Bronchial epithelial cell (primary cell): ENCODE results near the gene TBPL1. TPM values are rescaled to one million over a fixed set of nuclear protein-coding genes. Genes with fewer than 3 reads are reported as not detected.

ENCODE experiments used
- DNase-seq: peaks from one replicate; pipeline ENCODE4 v3.0.0-alpha.2; 2010; ENCODE audit warnings: low read depth
- FAIRE-seq: peaks from 2 replicates; lab custom pipeline; 2011; peaks lifted over from hg19 to GRCh38; lab: Jason Lieb, UNC
- H3K27me3 ChIP-seq: 2 replicates; pipeline ENCODE4 v1.5.1; 2011; ENCODE audit warnings: low read length; ENCODE audit not compliant: control insufficient read depth, insufficient read depth
- H3K36me3 ChIP-seq: 2 replicates; pipeline ENCODE4 v1.5.1; 2011; ENCODE audit warnings: low read length; ENCODE audit not compliant: control insufficient read depth, insufficient read depth
- H3K4me3 ChIP-seq: 2 replicates; pipeline ENCODE4 v1.5.1; 2011; ENCODE audit warnings: mild to moderate bottlenecking, low read depth, low read length, control low read depth
- total RNA-seq: library from RNA; depleted of rRNA; stranded (reverse); fragments of >200 nt; gene quantifications from 2 replicates; pipeline ENCODE4 v1.2.1, GENCODE V29; 2014
- TF ChIP-seq, protein P1 (sequence below): IDR thresholded peaks from 2 replicates; pipeline ENCODE4 v1.5.1; 2011; ENCODE audit warnings: mild to moderate bottlenecking, moderate library complexity, low read length, control low read depth, inconsistent platforms; ENCODE audit not compliant: insufficient read depth, severe bottlenecking

The TBPL1 gene
- total RNA-seq, 1 donor from 2014 or later = 18.4 TPM

DNA sequence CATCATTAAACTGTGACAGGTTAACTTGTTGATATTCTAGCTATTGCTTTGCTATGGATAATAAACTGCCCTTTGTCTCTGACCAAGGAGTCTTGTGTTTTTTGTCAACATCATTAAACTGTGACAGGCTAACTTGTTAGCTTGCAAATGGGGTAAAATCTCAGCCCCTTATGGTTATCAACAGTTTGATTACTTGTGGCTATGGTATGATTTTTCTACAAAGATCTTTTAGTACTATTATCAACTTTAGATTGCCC is 63.5 kb downstream of the TBPL1 start:
- TF ChIP-seq, protein P1, sequence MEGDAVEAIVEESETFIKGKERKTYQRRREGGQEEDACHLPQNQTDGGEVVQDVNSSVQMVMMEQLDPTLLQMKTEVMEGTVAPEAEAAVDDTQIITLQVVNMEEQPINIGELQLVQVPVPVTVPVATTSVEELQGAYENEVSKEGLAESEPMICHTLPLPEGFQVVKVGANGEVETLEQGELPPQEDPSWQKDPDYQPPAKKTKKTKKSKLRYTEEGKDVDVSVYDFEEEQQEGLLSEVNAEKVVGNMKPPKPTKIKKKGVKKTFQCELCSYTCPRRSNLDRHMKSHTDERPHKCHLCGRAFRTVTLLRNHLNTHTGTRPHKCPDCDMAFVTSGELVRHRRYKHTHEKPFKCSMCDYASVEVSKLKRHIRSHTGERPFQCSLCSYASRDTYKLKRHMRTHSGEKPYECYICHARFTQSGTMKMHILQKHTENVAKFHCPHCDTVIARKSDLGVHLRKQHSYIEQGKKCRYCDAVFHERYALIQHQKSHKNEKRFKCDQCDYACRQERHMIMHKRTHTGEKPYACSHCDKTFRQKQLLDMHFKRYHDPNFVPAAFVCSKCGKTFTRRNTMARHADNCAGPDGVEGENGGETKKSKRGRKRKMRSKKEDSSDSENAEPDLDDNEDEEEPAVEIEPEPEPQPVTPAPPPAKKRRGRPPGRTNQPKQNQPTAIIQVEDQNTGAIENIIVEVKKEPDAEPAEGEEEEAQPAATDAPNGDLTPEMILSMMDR = no peak
- H3K4me3 ChIP-seq = no peak overlapping the region
- FAIRE-seq (no peak), DNase-seq (no peak)
- no peaks in the 10 kb centered on the region for H3K36me3 ChIP-seq
- no peaks in the 10 kb centered on the region for H3K27me3 ChIP-seq

DNA sequence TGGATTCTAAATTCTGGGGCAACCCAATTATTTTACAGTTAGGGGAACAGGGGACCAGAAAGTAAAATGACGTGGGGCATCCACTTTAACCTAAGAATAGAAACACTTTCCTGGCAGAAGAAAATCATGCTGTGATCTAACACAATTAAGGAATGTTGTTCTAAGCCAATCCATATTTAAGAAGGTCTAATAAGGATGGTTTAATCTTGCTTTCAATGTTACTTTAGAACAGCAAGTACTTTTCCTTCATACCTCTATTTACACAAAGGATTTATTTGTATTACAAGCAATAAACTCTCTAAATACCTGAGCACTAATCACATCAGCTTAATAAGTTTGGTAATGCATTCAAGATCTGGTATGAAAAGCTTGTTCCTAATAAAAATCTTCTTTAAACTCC is 67.0 kb downstream of the TBPL1 start:
- Histone ChIP-seq H3K36me3 (no peaks in the 10 kb centered on the region), H3K27me3 (no peaks in the 10 kb centered on the region), H3K4me3 (no peak overlapping the region)
- no peak for FAIRE-seq
- no peak for DNase-seq
- TF ChIP-seq, protein P1 = no peak

DNA sequence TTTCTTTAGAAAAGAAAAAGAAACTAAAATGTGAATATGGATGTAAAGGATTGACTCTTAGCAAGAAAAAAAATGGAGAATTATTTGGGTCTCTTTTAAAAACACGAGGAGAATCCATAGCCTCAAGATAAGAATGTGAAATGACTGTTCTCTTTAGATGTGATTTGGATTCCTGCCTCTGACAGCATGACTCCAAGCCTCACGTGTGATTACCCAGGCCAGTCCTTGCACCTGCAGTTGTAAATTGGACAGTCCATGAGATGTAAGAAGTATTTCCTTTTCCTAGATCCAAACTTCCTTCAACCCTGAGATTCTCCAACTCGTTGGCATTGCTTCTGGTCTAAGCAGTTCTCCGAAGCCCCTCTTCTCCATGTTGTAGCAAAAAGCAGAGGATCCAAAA is 67.5 kb downstream of the TBPL1 start:
- DNase-seq = no peak
- H3K27me3 ChIP-seq = no peaks in the 10 kb centered on the region
- H3K4me3 ChIP-seq = no peak overlapping the region
- no peak for FAIRE-seq
- no peaks in the 10 kb centered on the region for H3K36me3 ChIP-seq
- TF ChIP-seq, protein P1 = no peak

DNA sequence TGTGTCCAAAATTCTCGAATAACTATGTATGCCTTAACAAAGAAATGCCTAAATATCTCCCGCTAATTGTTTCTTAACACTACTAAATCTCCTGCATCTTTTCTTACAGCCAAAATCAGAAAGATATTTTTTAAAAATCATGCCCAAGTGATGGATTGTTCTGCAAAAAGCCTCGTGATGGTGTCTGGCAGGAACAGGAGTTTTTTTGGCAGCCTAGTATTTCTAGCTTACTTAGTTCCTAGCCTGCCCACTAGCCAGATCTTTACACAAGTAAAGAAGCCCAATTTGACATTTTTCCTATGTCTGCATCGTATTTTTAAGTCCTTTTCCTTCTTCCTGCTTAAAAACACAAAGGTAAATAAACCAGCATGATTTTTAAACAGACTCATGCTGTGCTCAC is 67.9 kb downstream of the TBPL1 start:
- no peak overlapping the region for H3K4me3 ChIP-seq
- H3K36me3 ChIP-seq = no peaks in the 10 kb centered on the region
- no peak for FAIRE-seq
- no peak for DNase-seq
- TF ChIP-seq, protein P1 = no peak
- no peaks in the 10 kb centered on the region for H3K27me3 ChIP-seq

DNA sequence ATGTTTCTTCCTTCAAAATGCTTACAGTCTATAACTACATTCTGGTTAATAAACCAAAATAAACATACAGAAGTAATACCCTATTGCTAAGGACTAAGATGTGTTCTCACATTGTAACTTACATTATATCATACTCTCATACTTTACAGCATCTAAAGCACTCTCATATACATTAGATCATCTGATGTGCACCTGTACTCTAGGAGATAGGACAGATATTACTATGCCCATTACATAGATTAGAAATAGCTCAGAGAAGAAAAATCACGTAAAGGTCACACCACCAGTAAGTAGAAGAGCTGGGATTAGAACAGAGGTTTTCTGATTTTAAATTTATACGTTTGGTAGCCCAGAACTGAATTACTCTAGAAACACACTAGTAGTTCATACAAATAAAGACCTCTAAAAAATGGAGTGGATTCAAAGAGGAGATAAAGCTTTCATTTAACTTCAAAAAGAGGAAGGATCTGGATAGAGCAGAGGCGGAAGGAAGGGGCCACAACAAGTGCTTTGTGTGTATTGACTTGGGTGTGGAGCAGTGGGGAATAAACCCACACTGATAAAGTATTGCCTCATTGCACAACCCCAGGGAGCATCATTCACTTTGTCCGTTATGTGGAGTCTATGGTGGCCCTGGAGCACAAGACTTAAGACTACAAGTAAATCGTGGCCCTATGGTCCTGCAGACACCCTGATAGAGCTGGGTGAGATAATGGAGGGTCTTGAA is 68.5 kb downstream of the TBPL1 start:
- TF ChIP-seq, protein P1 = no peak
- FAIRE-seq (no peak), DNase-seq (no peak)
- no peak overlapping the region for H3K4me3 ChIP-seq
- no peaks in the 10 kb centered on the region for H3K27me3 ChIP-seq
- no peaks in the 10 kb centered on the region for H3K36me3 ChIP-seq

DNA sequence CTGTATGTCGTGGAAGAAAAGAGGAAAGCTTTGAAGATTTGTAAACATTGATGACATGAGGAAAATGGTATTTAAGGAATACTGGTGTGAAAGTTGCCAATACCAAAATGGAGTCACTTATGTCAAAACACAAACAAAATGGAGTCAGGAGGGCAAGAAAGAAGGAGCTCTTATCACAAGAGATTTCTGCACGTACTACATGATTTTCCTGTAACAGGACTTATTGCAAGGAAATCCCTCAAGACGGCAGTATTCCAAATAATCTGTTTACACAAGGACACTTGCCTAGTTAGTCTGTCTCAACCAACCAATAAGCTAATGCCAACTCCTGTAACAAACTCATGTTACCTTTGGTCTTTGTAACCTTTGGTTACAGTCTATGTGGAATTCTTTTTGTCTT is 69.6 kb downstream of the TBPL1 start:
- Histone ChIP-seq H3K27me3 (no peaks in the 10 kb centered on the region), H3K36me3 (no peaks in the 10 kb centered on the region), H3K4me3 (no peak overlapping the region)
- DNase-seq = no peak
- TF ChIP-seq, protein P1 = no peak
- no peak for FAIRE-seq
